HepG2 (cell line): Measurements from ENCODE around the gene CXCL9. TPM values are rescaled to one million over a fixed set of nuclear protein-coding genes. Genes with fewer than 3 reads are reported as not detected.

Source experiments
- ATAC-seq: fragments of 200-7000 bp; cut with Tn5 transposase; 3 replicates; pipeline ENCODE4 v1.9.1; 2020; ENCODE audit warnings: mild to moderate bottlenecking, moderate library complexity
- BruUV-seq: library from RNA; stranded (reverse); fragments of 400-500 nt; replicated peaks from 2 replicates; lab custom pipeline; 2021; lab: Mats Ljungman, UMichigan
- CTCF ChIA-PET: fragments of 300-600 bp; formaldehyde crosslinking; extraction: SDS; loops from one replicate; lab custom pipeline; 2021; ENCODE audit warnings: low total read pairs, inconsistent platforms, low intra/inter-chr PET ratio; lab: Yijun Ruan, JAX
- POLR2A ChIA-PET: fragments of 350-600 bp; sonication (Branson Sonifier 250); formaldehyde crosslinking; loops from one replicate; lab custom pipeline; 2020; ENCODE audit warnings: antibody characterized with exemption, inconsistent platforms; lab: Yijun Ruan, JAX
- DNase-seq: peaks from one replicate; pipeline ENCODE4 v3.0.0-alpha.2; 2015; ENCODE audit warnings: low spot score
- FAIRE-seq: peaks from 3 replicates; lab custom pipeline; 2011; peaks lifted over from hg19 to GRCh38; lab: Jason Lieb, UNC
- H2AFZ ChIP-seq: one replicate; pipeline ENCODE4 v1.6.1; 2011; ENCODE audit warnings: low read length, inconsistent platforms
- H3K27ac ChIP-seq: fragments of 300-600 bp; 3 replicates; pipeline ENCODE4 v1.8.0; 2011; ENCODE audit warnings: mixed run types, mild to moderate bottlenecking, mixed read lengths, low read length, inconsistent platforms; ENCODE audit not compliant: insufficient read depth; ENCODE audit errors: extremely low read length
- H3K27me3 ChIP-seq, 2 experiments: fragments of 200-600 bp in 1 of 2; 2 replicates in 1 of 2; 3 replicates in 1 of 2; pipeline versions ENCODE4 v1.6.0 to v1.8.0; 2011; ENCODE audit warnings: low read length in 2 of 2, mild to moderate bottlenecking in 2 of 2, moderate library complexity in 2 of 2, inconsistent platforms in 1 of 2; ENCODE audit not compliant: insufficient read depth in 2 of 2, control insufficient read depth in 1 of 2
- H3K36me3 ChIP-seq, 2 experiments: fragments of 200-600 bp in 1 of 2; replicated peaks in 1 of 2; 2 replicates in 1 of 2; 3 replicates in 1 of 2; pipeline versions ENCODE4 v1.5.1 to v1.8.0; 2011; ENCODE audit warnings: low read length in 2 of 2, inconsistent platforms in 1 of 2; ENCODE audit not compliant: insufficient read depth in 2 of 2, control insufficient read depth in 1 of 2
- H3K4me1 ChIP-seq: 2 replicates; pipeline ENCODE4 v1.5.1; 2012; ENCODE audit warnings: low read length, inconsistent platforms; ENCODE audit not compliant: insufficient read depth
- H3K4me2 ChIP-seq: 2 replicates; pipeline ENCODE4 v1.6.0; 2011; ENCODE audit warnings: low read depth, low read length, inconsistent platforms
- H3K4me3 ChIP-seq, 3 experiments: fragments of 200-600 bp in 1 of 3; sonication (generic), shearing (Covaris generic) in 1 of 3; replicated peaks in 1 of 3; 2 replicates each; pipeline ENCODE4 v1.5.1; 2011 to 2016; ENCODE audit warnings: low read length in 3 of 3, inconsistent platforms in 2 of 3, low read depth in 2 of 3, mild to moderate bottlenecking in 2 of 3, control low read depth in 1 of 3, mixed read lengths in 1 of 3; ENCODE audit not compliant: insufficient read depth in 1 of 3
- H3K79me2 ChIP-seq: one replicate; pipeline ENCODE4 v1.6.1; 2011; ENCODE audit warnings: low read length, inconsistent platforms; ENCODE audit not compliant: insufficient read depth
- H3K9ac ChIP-seq: 2 replicates; pipeline ENCODE4 v1.6.0; 2011; ENCODE audit warnings: mild to moderate bottlenecking, low read depth, low read length, inconsistent platforms; ENCODE audit not compliant: insufficient read depth
- H3K9me3 ChIP-seq: 2 replicates; pipeline ENCODE4 v1.5.1; 2012; ENCODE audit warnings: mild to moderate bottlenecking, low read length
- H4K20me1 ChIP-seq: 2 replicates; pipeline ENCODE4 v1.6.0; 2011; ENCODE audit warnings: inconsistent platforms, mild to moderate bottlenecking, low read length, moderate library complexity; ENCODE audit not compliant: insufficient read depth
- FOXC1 ChIP-seq: sonication (generic); formaldehyde crosslinking; IDR thresholded peaks from 2 replicates; pipeline ENCODE4 v1.8.0; 2022; ENCODE audit warnings: mild to moderate bottlenecking, missing genetic modification reagents, borderline replicate concordance
- HNRNPH1 ChIP-seq: fragments of 200-400 bp; formaldehyde crosslinking; optimal IDR thresholded peaks from 2 replicates; pipeline ENCODE3; 2017; ENCODE audit warnings: mild to moderate bottlenecking, low read depth, low read length
- MAFG ChIP-seq: sonication (generic); formaldehyde crosslinking; IDR thresholded peaks from 2 replicates; pipeline ENCODE4 v1.5.1; 2020; ENCODE audit warnings: mild to moderate bottlenecking, missing genetic modification reagents
- MIER3 ChIP-seq: IDR thresholded peaks from 2 replicates; pipeline ENCODE4 v1.6.1; 2016; ENCODE audit warnings: missing compliant biosample characterization, borderline replicate concordance
- SNAPC4 ChIP-seq: sonication (generic); formaldehyde crosslinking; IDR thresholded peaks from 2 replicates; pipeline ENCODE4 v1.4.0; 2020; ENCODE audit warnings: mild to moderate bottlenecking, missing genetic modification reagents
- ZFP36 ChIP-seq: fragments of 150-350 bp; IDR thresholded peaks from 2 replicates; pipeline ENCODE4 v1.6.1; 2018; ENCODE audit warnings: borderline replicate concordance, low read length, low read depth; ENCODE audit not compliant: partially characterized antibody
- ZNF124 ChIP-seq: sonication (generic); formaldehyde crosslinking; IDR thresholded peaks from 2 replicates; pipeline ENCODE4 v1.4.0; 2020; ENCODE audit warnings: missing genetic modification reagents
- ZNF17 ChIP-seq: sonication (generic); formaldehyde crosslinking; IDR thresholded peaks from 2 replicates; pipeline ENCODE4 v1.5.0; 2020; ENCODE audit warnings: mild to moderate bottlenecking, missing genetic modification reagents
- ZNF543 ChIP-seq: sonication (generic); formaldehyde crosslinking; IDR thresholded peaks from 2 replicates; pipeline ENCODE4 v1.4.0; 2020; ENCODE audit warnings: mild to moderate bottlenecking, missing genetic modification reagents
- WGBS: methylation state at CpG from one replicate; pipeline ENCODE4 v1.1.6; 2017; ENCODE audit warnings: low lambda C conversion rate; 5-methylcytosine and 5-hydroxymethylcytosine counted together
- in situ Hi-C: cut with HindIII; loops from 2 replicates; pipeline ENCODE4 v1.10.0; 2017; ENCODE audit warnings: low pct_unique_long_range_greater_than_20kb; ENCODE audit not compliant: extremely low pct_ligation_motif_present
- intact Hi-C: fragments of 100-400 bp; cut with micrococcal nuclease; formaldehyde crosslinking; loops from one replicate; pipeline ENCODE4 v1.10.0; 2022; ENCODE audit not compliant: unreplicated experiment
- polyA plus RNA-seq, 8 experiments: library from polyadenylated mRNA; depleted of rRNA in 3 of 8; stranded (reverse) in 7 of 8; unstranded in 1 of 8; fragments of >200 nt; fragmentation: Illumina TruSeq in 4 of 8; extraction: Trizol in 4 of 8; gene quantifications; 2 replicates each; pipeline versions ENCODE4 v1.2.1 to v1.2.3, GENCODE V29; 2011 to 2016; ENCODE audit warnings: low read depth in 4 of 8, missing spikeins in 1 of 8, mixed read lengths in 1 of 8; ENCODE audit not compliant: insufficient read depth in 1 of 8
- total RNA-seq, 5 experiments: library from RNA; depleted of rRNA; stranded (reverse); fragments of >200 nt; fragmentation: Illumina TruSeq; extraction: Trizol; gene quantifications; 2 replicates each; pipeline ENCODE4 v1.2.3, GENCODE V29; 2016; ENCODE audit warnings: low read depth in 1 of 5
- TF ChIP-seq, protein P1 (sequence below): sonication (generic); formaldehyde crosslinking; IDR thresholded peaks from 2 replicates; pipeline ENCODE4 v1.5.0; 2020; ENCODE audit warnings: missing genetic modification reagents
- TF ChIP-seq, protein P2 (sequence below): sonication (generic); formaldehyde crosslinking; IDR thresholded peaks from 2 replicates; pipeline ENCODE4 v1.5.1; 2020; ENCODE audit warnings: mild to moderate bottlenecking, moderate library complexity, missing genetic modification reagents
- TF ChIP-seq, protein P3 (sequence below): sonication (generic); formaldehyde crosslinking; IDR thresholded peaks from 2 replicates; pipeline ENCODE4 v1.8.0; 2022; ENCODE audit warnings: missing genetic modification reagents, mild to moderate bottlenecking, borderline replicate concordance
- TF ChIP-seq, protein P4 (sequence below): sonication (generic); formaldehyde crosslinking; IDR thresholded peaks from 2 replicates; pipeline ENCODE4 v1.5.0; 2020; ENCODE audit warnings: mild to moderate bottlenecking, missing genetic modification reagents

CXCL9 gene
- total and polyA plus RNA-seq, 2 of the 13 experiments (the other 11 are each of a cell fraction or from before 2014, with no cell fraction given): not detected

DNA sequence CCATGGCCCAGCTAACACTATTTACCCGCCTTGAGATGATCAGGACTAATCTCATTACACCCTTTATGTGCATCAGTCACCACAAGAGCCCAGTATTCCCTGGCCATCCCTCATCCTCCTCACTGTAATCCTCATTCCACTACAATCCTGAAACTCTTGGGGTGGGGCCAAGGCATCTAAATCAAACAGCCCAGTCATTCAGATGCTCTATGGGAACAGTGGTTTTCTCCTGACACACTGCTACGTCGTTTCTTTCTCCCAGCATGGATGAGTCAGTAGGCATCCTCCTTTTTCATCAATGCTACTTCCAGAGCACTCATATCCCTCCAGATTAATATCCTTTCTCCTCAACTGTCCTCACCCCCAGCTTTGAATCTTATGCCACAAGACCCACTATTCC, 22.2 kb downstream of the CXCL9 start:
- WGBS: 95% methylated on average over 3 of the region's 3 CpGs
- ChIA-PET POLR2A (no interaction called here), CTCF (no interaction called here)
- H3K9me3 ChIP-seq: no peaks in the 10 kb centered on the region
- H3K36me3 ChIP-seq: peaks cover 9 to 16% of the 10 kb centered on the region in 2 experiments
- H4K20me1 ChIP-seq: peaks cover 6% of the 10 kb centered on the region
- intact Hi-C loops (no loop called here), in situ Hi-C loops (no loop called here)
- no peak overlapping the region for H3K4me2 ChIP-seq
- FAIRE-seq (no peak), ATAC-seq (no peak), DNase-seq (no peak)
- H3K4me1 ChIP-seq: peaks cover 23% of the 10 kb centered on the region
- BruUV-seq: no TSS peak
- H3K27me3 ChIP-seq: no peaks in the 10 kb centered on the region
- peaks cover 58% of the 10 kb centered on the region for H3K79me2 ChIP-seq
- H3K27ac ChIP-seq: no peak overlapping the region
- no peak overlapping the region for H3K9ac ChIP-seq
- no peak overlapping the region for H3K4me3 ChIP-seq
- no peak overlapping the region for H2AFZ ChIP-seq
- TF ChIP-seq, protein P1, sequence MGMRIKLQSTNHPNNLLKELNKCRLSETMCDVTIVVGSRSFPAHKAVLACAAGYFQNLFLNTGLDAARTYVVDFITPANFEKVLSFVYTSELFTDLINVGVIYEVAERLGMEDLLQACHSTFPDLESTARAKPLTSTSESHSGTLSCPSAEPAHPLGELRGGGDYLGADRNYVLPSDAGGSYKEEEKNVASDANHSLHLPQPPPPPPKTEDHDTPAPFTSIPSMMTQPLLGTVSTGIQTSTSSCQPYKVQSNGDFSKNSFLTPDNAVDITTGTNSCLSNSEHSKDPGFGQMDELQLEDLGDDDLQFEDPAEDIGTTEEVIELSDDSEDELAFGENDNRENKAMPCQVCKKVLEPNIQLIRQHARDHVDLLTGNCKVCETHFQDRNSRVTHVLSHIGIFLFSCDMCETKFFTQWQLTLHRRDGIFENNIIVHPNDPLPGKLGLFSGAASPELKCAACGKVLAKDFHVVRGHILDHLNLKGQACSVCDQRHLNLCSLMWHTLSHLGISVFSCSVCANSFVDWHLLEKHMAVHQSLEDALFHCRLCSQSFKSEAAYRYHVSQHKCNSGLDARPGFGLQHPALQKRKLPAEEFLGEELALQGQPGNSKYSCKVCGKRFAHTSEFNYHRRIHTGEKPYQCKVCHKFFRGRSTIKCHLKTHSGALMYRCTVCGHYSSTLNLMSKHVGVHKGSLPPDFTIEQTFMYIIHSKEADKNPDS (CRISPR knock-in tag): no peak
- TF ChIP-seq, protein P2, sequence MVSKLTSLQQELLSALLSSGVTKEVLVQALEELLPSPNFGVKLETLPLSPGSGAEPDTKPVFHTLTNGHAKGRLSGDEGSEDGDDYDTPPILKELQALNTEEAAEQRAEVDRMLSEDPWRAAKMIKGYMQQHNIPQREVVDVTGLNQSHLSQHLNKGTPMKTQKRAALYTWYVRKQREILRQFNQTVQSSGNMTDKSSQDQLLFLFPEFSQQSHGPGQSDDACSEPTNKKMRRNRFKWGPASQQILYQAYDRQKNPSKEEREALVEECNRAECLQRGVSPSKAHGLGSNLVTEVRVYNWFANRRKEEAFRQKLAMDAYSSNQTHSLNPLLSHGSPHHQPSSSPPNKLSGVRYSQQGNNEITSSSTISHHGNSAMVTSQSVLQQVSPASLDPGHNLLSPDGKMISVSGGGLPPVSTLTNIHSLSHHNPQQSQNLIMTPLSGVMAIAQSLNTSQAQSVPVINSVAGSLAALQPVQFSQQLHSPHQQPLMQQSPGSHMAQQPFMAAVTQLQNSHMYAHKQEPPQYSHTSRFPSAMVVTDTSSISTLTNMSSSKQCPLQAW (CRISPR knock-in tag): no peak
- TF ChIP-seq, protein P3, sequence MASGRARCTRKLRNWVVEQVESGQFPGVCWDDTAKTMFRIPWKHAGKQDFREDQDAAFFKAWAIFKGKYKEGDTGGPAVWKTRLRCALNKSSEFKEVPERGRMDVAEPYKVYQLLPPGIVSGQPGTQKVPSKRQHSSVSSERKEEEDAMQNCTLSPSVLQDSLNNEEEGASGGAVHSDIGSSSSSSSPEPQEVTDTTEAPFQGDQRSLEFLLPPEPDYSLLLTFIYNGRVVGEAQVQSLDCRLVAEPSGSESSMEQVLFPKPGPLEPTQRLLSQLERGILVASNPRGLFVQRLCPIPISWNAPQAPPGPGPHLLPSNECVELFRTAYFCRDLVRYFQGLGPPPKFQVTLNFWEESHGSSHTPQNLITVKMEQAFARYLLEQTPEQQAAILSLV (CRISPR knock-in tag): no peak
- no peak for TF ChIP-seq ZNF543 (CRISPR knock-in tag)
- TF ChIP-seq ZFP36: no peak
- no peak for TF ChIP-seq FOXC1 (CRISPR knock-in tag)
- TF ChIP-seq, protein P4, sequence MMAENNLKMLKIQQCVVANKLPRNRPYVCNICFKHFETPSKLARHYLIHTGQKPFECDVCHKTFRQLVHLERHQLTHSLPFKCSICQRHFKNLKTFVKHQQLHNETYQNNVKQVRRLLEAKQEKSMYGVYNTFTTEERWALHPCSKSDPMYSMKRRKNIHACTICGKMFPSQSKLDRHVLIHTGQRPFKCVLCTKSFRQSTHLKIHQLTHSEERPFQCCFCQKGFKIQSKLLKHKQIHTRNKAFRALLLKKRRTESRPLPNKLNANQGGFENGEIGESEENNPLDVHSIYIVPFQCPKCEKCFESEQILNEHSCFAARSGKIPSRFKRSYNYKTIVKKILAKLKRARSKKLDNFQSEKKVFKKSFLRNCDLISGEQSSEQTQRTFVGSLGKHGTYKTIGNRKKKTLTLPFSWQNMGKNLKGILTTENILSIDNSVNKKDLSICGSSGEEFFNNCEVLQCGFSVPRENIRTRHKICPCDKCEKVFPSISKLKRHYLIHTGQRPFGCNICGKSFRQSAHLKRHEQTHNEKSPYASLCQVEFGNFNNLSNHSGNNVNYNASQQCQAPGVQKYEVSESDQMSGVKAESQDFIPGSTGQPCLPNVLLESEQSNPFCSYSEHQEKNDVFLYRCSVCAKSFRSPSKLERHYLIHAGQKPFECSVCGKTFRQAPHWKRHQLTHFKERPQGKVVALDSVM (CRISPR knock-in tag): no peak
- no peak for TF ChIP-seq MAFG
- no peak for TF ChIP-seq HNRNPH1
- TF ChIP-seq SNAPC4: no peak
- no peak for TF ChIP-seq ZNF124 (CRISPR knock-in tag)
- no peak for TF ChIP-seq MIER3 (CRISPR knock-in tag)
- no peak for TF ChIP-seq ZNF17 (CRISPR knock-in tag)
